ENCODE measurements around the gene SLC9A8. TPM values are rescaled to one million over a fixed set of nuclear protein-coding genes. Genes with fewer than 3 reads are reported as not detected.

SLC9A8 gene
- total RNA-seq, 4 donors from 2014 or later = 9.0 to 31.0 (median 16.6) TPM

- WGBS, 2 donors (ENCODE audit: low coverage in 1 of 2) = 74 to 100% methylated on average over 5 of the region's 5 CpGs
- TF ChIP-seq, protein P1, sequence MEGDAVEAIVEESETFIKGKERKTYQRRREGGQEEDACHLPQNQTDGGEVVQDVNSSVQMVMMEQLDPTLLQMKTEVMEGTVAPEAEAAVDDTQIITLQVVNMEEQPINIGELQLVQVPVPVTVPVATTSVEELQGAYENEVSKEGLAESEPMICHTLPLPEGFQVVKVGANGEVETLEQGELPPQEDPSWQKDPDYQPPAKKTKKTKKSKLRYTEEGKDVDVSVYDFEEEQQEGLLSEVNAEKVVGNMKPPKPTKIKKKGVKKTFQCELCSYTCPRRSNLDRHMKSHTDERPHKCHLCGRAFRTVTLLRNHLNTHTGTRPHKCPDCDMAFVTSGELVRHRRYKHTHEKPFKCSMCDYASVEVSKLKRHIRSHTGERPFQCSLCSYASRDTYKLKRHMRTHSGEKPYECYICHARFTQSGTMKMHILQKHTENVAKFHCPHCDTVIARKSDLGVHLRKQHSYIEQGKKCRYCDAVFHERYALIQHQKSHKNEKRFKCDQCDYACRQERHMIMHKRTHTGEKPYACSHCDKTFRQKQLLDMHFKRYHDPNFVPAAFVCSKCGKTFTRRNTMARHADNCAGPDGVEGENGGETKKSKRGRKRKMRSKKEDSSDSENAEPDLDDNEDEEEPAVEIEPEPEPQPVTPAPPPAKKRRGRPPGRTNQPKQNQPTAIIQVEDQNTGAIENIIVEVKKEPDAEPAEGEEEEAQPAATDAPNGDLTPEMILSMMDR (IDR thresholded peaks at IDR 0.05) = no peak
- TF ChIP-seq POLR2A (IDR thresholded peaks at IDR 0.05) = no peak
- TF ChIP-seq POLR2AphosphoS5 (IDR thresholded peaks at IDR 0.05) = no peak
- no peak for TF ChIP-seq EP300 (IDR thresholded peaks at IDR 0.05; ENCODE audit: low read depth)
- Histone ChIP-seq H3K36me3 (peaks cover 0 to 12% (median 5%) of the 10 kb centered on the region in 4 donors), H3K27me3 (no peaks in the 10 kb centered on the region), H3K9me3 (no peaks in the 10 kb centered on the region), H3K27ac (no peak overlapping the region), H3K4me3 (no peak overlapping the region), H3K4me1 (no peaks in the 10 kb centered on the region)
- in situ Hi-C loops (cut with MboI; ENCODE audit: low pct_ligation_motif_present in 1 of 4, low pct_unique_long_range_greater_than_20kb in 1 of 4, low sequenced_read_pairs in 3 of 4) = loop anchor here in 2 of 4 donors (25.0 kb wide), 1 partner anchor 532 kb away; no protein-coding TSS in a partner anchor
- DNase-seq = no peak
- intact Hi-C loops (cut with DNase I; ENCODE audit: low total_unique reads) = no loop called here
These were observed 56.3 kb downstream of the SLC9A8 start for GRCh38 chr20:49868964-49869363.

- in situ Hi-C loops (cut with MboI; ENCODE audit: low pct_ligation_motif_present in 1 of 4, low pct_unique_long_range_greater_than_20kb in 1 of 4, low sequenced_read_pairs in 3 of 4) (loop anchor here in 2 of 4 donors (25.0 kb wide), 1 partner anchor 533 kb away; no protein-coding TSS in a partner anchor), intact Hi-C loops (cut with DNase I; ENCODE audit: low total_unique reads) (no loop called here)
- no peaks in the 10 kb centered on the region for H3K9me3 ChIP-seq
- H3K4me3 ChIP-seq = no peak overlapping the region
- H3K27me3 ChIP-seq = no peaks in the 10 kb centered on the region
- 90 to 98% methylated on average over 5 of the region's 5 CpGs for WGBS, 2 donors (ENCODE audit: low coverage in 1 of 2)
- TF ChIP-seq POLR2AphosphoS5 (IDR thresholded peaks at IDR 0.05) (no peak), POLR2A (IDR thresholded peaks at IDR 0.05) (no peak), EP300 (IDR thresholded peaks at IDR 0.05; ENCODE audit: low read depth) (no peak)
- TF ChIP-seq, protein P1 (IDR thresholded peaks at IDR 0.05) = no peak
- H3K27ac ChIP-seq = no peak overlapping the region
- peaks cover 0 to 12% (median 3%) of the 10 kb centered on the region in 4 donors for H3K36me3 ChIP-seq
- DNase-seq = no peak
- no peaks in the 10 kb centered on the region for H3K4me1 ChIP-seq
These were observed 57.6 kb downstream of the SLC9A8 start for GRCh38 chr20:49870261-49870660.

DNA sequence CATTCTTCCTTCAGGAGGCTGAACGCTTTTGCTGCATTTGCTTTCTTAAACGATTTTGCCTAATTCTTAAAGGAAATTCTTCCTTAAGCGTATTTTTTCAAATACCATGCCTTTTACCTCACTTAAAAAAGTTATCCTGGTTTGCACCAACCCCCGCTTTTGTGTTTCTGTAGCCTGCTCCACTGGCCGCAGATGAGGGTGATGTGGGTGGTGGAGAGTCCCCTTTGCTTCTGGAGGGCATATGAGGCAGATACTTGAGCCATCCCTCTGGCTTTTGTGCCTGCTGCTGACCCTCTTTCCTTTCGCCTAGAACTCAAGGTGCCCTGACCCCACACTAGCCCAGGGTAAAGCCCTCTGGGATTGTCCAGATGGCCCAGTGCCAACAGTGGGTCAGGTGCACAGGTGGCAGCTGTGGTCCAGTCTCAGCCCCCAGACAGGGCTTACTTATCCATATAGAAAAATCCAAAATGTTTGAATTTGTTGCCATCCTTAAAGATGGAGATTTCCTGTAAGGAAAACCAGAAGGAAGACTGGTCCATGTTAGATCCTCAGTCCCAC lies 58.8 kb downstream of the SLC9A8 start:
- Histone ChIP-seq H3K36me3 (peaks cover 0 to 12% (median 3%) of the 10 kb centered on the region in 4 donors), H3K4me1 (peaks cover 0 to 3% (median 0%) of the 10 kb centered on the region in 4 donors), H3K4me3 (no peak overlapping the region), H3K27ac (no peak overlapping the region), H3K9me3 (no peaks in the 10 kb centered on the region), H3K27me3 (no peaks in the 10 kb centered on the region)
- WGBS, 2 donors (ENCODE audit: low coverage in 1 of 2) = 75 to 97% methylated on average over 2 to 6 of the region's 6 CpGs
- intact Hi-C loops (cut with DNase I; ENCODE audit: low total_unique reads) = no loop called here
- no peak for TF ChIP-seq POLR2AphosphoS5 (IDR thresholded peaks at IDR 0.05)
- no peak for TF ChIP-seq EP300 (IDR thresholded peaks at IDR 0.05; ENCODE audit: low read depth)
- TF ChIP-seq, protein P1 (IDR thresholded peaks at IDR 0.05) = no peak
- TF ChIP-seq POLR2A (IDR thresholded peaks at IDR 0.05) = no peak
- in situ Hi-C loops (cut with MboI; ENCODE audit: low pct_ligation_motif_present in 1 of 4, low pct_unique_long_range_greater_than_20kb in 1 of 4, low sequenced_read_pairs in 3 of 4) = loop anchor here in 2 of 4 donors (25.0 kb wide), 1 partner anchor 534 kb away; no protein-coding TSS in a partner anchor
- no peak for DNase-seq

DNA sequence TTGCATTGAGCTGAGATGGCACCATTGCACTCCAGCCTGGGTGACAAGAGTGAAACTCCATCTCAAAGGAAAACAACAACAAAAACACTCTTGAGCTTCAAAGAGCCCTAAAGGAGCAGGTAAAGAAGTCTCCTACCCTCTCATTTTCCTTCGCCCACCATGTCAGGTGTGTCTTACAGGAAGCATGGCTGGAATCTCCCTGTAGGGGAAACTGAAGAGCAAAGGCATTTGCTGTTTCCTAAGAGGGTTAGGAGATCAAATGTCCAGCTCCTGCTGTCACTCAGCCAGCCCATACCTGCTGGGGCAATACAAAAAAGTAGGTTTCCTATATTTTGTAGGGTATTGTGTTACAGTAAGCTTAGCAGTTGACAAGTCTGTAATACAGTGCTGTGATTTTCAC lies 59.4 kb downstream of the SLC9A8 start:
- Histone ChIP-seq H3K4me3 (no peak overlapping the region), H3K27ac (no peak overlapping the region), H3K9me3 (no peaks in the 10 kb centered on the region), H3K36me3 (peaks cover 0 to 12% (median 3%) of the 10 kb centered on the region in 4 donors), H3K4me1 (peaks cover 0 to 4% (median 0%) of the 10 kb centered on the region in 4 donors), H3K27me3 (no peaks in the 10 kb centered on the region)
- in situ Hi-C loops (cut with MboI; ENCODE audit: low pct_ligation_motif_present in 1 of 4, low pct_unique_long_range_greater_than_20kb in 1 of 4, low sequenced_read_pairs in 3 of 4) (loop anchor here in 2 of 4 donors (25.0 kb wide), 1 partner anchor 535 kb away; no protein-coding TSS in a partner anchor), intact Hi-C loops (cut with DNase I; ENCODE audit: low total_unique reads) (no loop called here)
- 95% methylated on average over 1 of the region's 1 CpG; no CpG with 5 or more reads in 1 of the 2 donors for WGBS, 2 donors (ENCODE audit: low coverage in 1 of 2)
- no peak for DNase-seq
- TF ChIP-seq, protein P1 (IDR thresholded peaks at IDR 0.05) = no peak
- TF ChIP-seq POLR2AphosphoS5 (IDR thresholded peaks at IDR 0.05) (no peak), POLR2A (IDR thresholded peaks at IDR 0.05) (no peak), EP300 (IDR thresholded peaks at IDR 0.05; ENCODE audit: low read depth) (no peak)
